Trophoblast cell (in vitro differentiated cells and primary cell): Measurements from ENCODE around the gene UQCRQ.

ENCODE experiments used
- DNase-seq, 2 donors: peaks; one replicate each; pipeline ENCODE4 v3.0.0-alpha.2; 2016
- H2AFZ ChIP-seq: 2 replicates; pipeline ENCODE4 v1.6.1; 2013; ENCODE audit warnings: low read length, moderate library complexity, mild to moderate bottlenecking; ENCODE audit not compliant: insufficient read depth, poor library complexity
- H2AK5ac ChIP-seq: 2 replicates; pipeline ENCODE4 v1.6.1; 2013; ENCODE audit warnings: mild to moderate bottlenecking, low read length
- H2BK120ac ChIP-seq: 2 replicates; pipeline ENCODE4 v1.6.1; 2013; ENCODE audit warnings: low read length, mild to moderate bottlenecking, moderate library complexity; ENCODE audit not compliant: insufficient read depth, poor library complexity
- H2BK12ac ChIP-seq: 2 replicates; pipeline ENCODE4 v1.6.1; 2013; ENCODE audit warnings: mild to moderate bottlenecking, low read length, moderate library complexity
- H2BK5ac ChIP-seq: 2 replicates; pipeline ENCODE4 v1.6.1; 2013; ENCODE audit warnings: low read length, low read depth, moderate library complexity, mild to moderate bottlenecking; ENCODE audit not compliant: poor library complexity
- H3K14ac ChIP-seq: 2 replicates; pipeline ENCODE4 v1.6.1; 2013; ENCODE audit warnings: mild to moderate bottlenecking, low read length
- H3K18ac ChIP-seq: 2 replicates; pipeline ENCODE4 v1.6.1; 2013; ENCODE audit warnings: mild to moderate bottlenecking, low read length
- H3K23ac ChIP-seq: 2 replicates; pipeline ENCODE4 v1.6.1; 2013; ENCODE audit warnings: low read length
- H3K27ac ChIP-seq: 2 replicates; pipeline ENCODE4 v1.5.1; 2013; ENCODE audit warnings: low read depth, mild to moderate bottlenecking, inconsistent platforms, low read length, moderate library complexity
- H3K27me3 ChIP-seq: 2 replicates; pipeline ENCODE4 v1.6.1; 2013; ENCODE audit warnings: inconsistent platforms, mild to moderate bottlenecking, low read length, moderate library complexity; ENCODE audit not compliant: insufficient read depth
- H3K36me3 ChIP-seq, 2 experiments: 1 replicate in 1 of 2; 2 replicates in 1 of 2; pipeline ENCODE4 v1.6.1; 2013; ENCODE audit warnings: low read length in 2 of 2, mild to moderate bottlenecking in 2 of 2, moderate library complexity in 1 of 2; ENCODE audit not compliant: insufficient read depth in 2 of 2, control insufficient read depth in 1 of 2
- H3K4ac ChIP-seq: 2 replicates; pipeline ENCODE4 v1.6.1; 2013; ENCODE audit warnings: low read depth, mild to moderate bottlenecking, low read length, moderate library complexity
- H3K4me1 ChIP-seq, 2 experiments: 1 replicate in 1 of 2; 2 replicates in 1 of 2; pipeline ENCODE4 v1.6.1; 2013; ENCODE audit warnings: low read length in 2 of 2, mild to moderate bottlenecking in 2 of 2, moderate library complexity in 1 of 2; ENCODE audit not compliant: insufficient read depth in 2 of 2, control insufficient read depth in 1 of 2
- H3K4me2 ChIP-seq: 2 replicates; pipeline ENCODE4 v1.6.1; 2013; ENCODE audit warnings: inconsistent platforms, mild to moderate bottlenecking, low read length, moderate library complexity
- H3K4me3 ChIP-seq: 2 replicates; pipeline ENCODE4 v1.5.1; 2013; ENCODE audit warnings: mild to moderate bottlenecking, low read depth, low read length, inconsistent platforms
- H3K79me1 ChIP-seq: one replicate; pipeline ENCODE4 v1.6.1; 2013; ENCODE audit warnings: low read length
- H3K79me2 ChIP-seq: 2 replicates; pipeline ENCODE4 v1.6.1; 2013; ENCODE audit warnings: low read length, mild to moderate bottlenecking; ENCODE audit not compliant: control insufficient read depth, insufficient read depth, poor library complexity
- H3K9ac ChIP-seq: 2 replicates; pipeline ENCODE4 v1.6.1; 2013; ENCODE audit warnings: mild to moderate bottlenecking, low read length
- H3K9me3 ChIP-seq: 2 replicates; pipeline ENCODE4 v1.6.1; 2013; ENCODE audit warnings: low read depth, mild to moderate bottlenecking, control low read depth, inconsistent platforms, low read length; ENCODE audit not compliant: insufficient read depth
- H4K12ac ChIP-seq: 2 replicates; pipeline ENCODE4 v1.6.1; 2013; ENCODE audit warnings: low read depth, mild to moderate bottlenecking, low read length, moderate library complexity
- H4K8ac ChIP-seq: 2 replicates; pipeline ENCODE4 v1.6.1; 2013; ENCODE audit warnings: low read depth, mild to moderate bottlenecking, low read length, moderate library complexity
- H4K91ac ChIP-seq: one replicate; pipeline ENCODE4 v1.6.1; 2013; ENCODE audit warnings: low read depth, mild to moderate bottlenecking, low read length, moderate library complexity
- WGBS: extraction: QIAGEN DNeasy Blood & Tissue Kit; methylation state at CpG from one replicate; pipeline ENCODE4 v1.1.7; 2013; ENCODE audit warnings: missing lambda C conversion rate; ENCODE audit not compliant: insufficient read length, insufficient coverage; ENCODE audit errors: extremely low coverage; 5-methylcytosine and 5-hydroxymethylcytosine counted together

UQCRQ gene

DNA sequence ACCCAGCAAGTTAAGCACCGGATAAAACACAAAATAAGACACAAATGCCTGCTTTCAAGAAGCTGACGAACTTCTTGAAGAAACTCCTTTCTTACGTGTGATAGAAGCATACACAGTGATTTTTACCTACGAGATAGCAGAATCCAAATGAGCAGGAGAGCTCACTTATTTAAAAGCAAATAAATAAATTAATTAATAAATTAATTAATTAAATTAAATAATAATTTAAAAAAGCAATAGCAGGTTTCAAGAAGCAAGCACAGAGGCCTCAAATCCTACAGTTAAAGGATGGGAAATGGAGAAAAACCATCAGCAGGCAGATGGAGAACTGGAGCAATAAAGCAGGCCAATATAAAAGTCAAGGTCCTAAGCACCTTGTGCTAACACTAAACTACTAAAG lies 24.4 kb downstream of the UQCRQ start:
- Histone ChIP-seq H4K12ac (no peak overlapping the region), H2BK120ac (no peak overlapping the region), H3K14ac (no peak overlapping the region), H3K9ac (no peak overlapping the region), H4K91ac (no peak overlapping the region), H2AFZ (no peak overlapping the region), H3K79me2 (no peaks in the 10 kb centered on the region), H2BK12ac (no peak overlapping the region), H3K27ac (no peak overlapping the region), H3K4me2 (no peak overlapping the region), H3K4me1 (no peaks in the 10 kb centered on the region), H3K23ac (no peak overlapping the region), H4K8ac (no peak overlapping the region), H2AK5ac (no peak overlapping the region), H3K9me3 (no peaks in the 10 kb centered on the region), H3K27me3 (no peaks in the 10 kb centered on the region), H3K4me3 (no peak overlapping the region), H3K4ac (no peak overlapping the region), H3K36me3 (peaks cover 19 to 38% of the 10 kb centered on the region in 2 experiments), H2BK5ac (no peak overlapping the region), H3K79me1 (no peaks in the 10 kb centered on the region), H3K18ac (no peak overlapping the region)
- no peak for DNase-seq
- no CpG with 5 or more reads among the region's 4 CpGs for WGBS

DNA sequence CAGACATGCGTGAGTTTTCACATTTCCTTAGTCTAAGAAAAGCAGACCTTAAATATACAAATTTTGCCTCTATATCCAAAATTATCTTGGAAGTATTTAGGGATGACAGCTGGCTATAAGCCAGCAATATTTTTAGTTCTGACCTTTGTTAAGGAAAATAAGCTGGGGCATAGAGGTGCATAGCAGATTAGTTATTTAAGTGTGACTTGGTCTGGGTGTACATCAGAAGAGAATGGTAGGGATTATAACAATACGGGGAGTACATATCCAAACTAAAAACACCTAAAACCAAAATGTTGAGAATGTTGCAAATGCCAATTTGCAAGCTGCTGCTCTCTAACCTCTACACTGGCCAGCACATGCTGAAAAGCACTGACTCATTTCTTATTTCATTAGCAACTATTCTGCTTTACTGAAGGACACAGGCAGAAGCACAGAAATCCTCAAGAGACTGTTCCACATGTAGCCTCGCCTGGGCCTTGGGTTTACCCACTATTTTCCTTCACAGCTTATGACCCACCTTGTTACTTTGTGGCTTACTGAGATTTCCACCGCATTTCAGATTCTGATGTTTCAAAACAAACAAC lies 29.4 kb downstream of the UQCRQ start:
- DNase-seq = no peak

DNA sequence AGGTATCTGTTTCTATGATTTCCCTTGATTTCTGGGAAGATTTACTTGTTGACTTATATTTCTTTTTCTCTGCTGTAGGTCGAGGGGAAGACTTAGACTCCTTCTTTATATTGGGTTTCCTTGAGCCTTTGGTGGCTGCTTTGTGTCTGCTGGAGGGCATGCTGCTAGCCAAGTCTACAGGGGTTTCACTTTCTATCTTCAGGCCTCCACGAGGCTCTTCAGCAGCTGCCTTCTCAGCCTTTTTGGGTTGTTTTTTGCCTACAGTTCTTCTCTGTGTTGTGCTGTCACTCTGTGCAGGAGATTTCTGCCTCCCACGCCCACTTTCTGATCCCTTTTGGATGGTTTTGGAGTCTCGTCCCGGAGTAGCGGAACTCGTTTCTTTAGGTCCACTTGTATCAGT lies 30.2 kb downstream of the UQCRQ start:
- no peak overlapping the region for H2AFZ ChIP-seq
- H4K12ac ChIP-seq = no peak overlapping the region
- no peak overlapping the region for H3K14ac ChIP-seq
- H3K4ac ChIP-seq = no peak overlapping the region
- WGBS = no CpG with 5 or more reads among the region's 7 CpGs
- no peak overlapping the region for H4K8ac ChIP-seq
- no peak overlapping the region for H3K27ac ChIP-seq
- no peaks in the 10 kb centered on the region for H3K27me3 ChIP-seq
- no peak for DNase-seq
- no peak overlapping the region for H4K91ac ChIP-seq
- no peak overlapping the region for H3K4me2 ChIP-seq
- H3K4me3 ChIP-seq = no peak overlapping the region
- H3K9me3 ChIP-seq = no peaks in the 10 kb centered on the region
- no peak overlapping the region for H3K23ac ChIP-seq
- no peak overlapping the region for H2BK12ac ChIP-seq
- H2AK5ac ChIP-seq = no peak overlapping the region
- H2BK5ac ChIP-seq = no peak overlapping the region
- no peaks in the 10 kb centered on the region for H3K4me1 ChIP-seq
- H3K18ac ChIP-seq = no peak overlapping the region
- no peaks in the 10 kb centered on the region for H3K79me1 ChIP-seq
- H2BK120ac ChIP-seq = no peak overlapping the region
- H3K36me3 ChIP-seq = peaks cover 29 to 41% of the 10 kb centered on the region in 2 experiments
- H3K79me2 ChIP-seq = no peaks in the 10 kb centered on the region
- no peak overlapping the region for H3K9ac ChIP-seq

More for the DNA sequence above, 29.4 kb downstream of the UQCRQ start:
- Histone ChIP-seq H3K18ac (no peak overlapping the region), H3K4me2 (no peak overlapping the region), H3K14ac (no peak overlapping the region), H3K36me3 (peaks cover 29 to 40% of the 10 kb centered on the region in 2 experiments), H2AFZ (no peak overlapping the region), H3K9ac (no peak overlapping the region), H3K79me2 (no peaks in the 10 kb centered on the region), H3K4me3 (no peak overlapping the region), H3K4me1 (no peaks in the 10 kb centered on the region), H3K27ac (no peak overlapping the region), H3K9me3 (no peaks in the 10 kb centered on the region), H3K23ac (no peak overlapping the region), H3K4ac (no peak overlapping the region), H3K27me3 (no peaks in the 10 kb centered on the region), H4K91ac (no peak overlapping the region), H3K79me1 (no peaks in the 10 kb centered on the region), H2AK5ac (no peak overlapping the region), H2BK120ac (no peak overlapping the region), H4K12ac (no peak overlapping the region), H2BK5ac (no peak overlapping the region), H2BK12ac (no peak overlapping the region), H4K8ac (no peak overlapping the region)
- WGBS = no CpG with 5 or more reads among the region's 4 CpGs

- no CpG with 5 or more reads among the region's 3 CpGs for WGBS
- no peak overlapping the region for H3K23ac ChIP-seq
Measured at GRCh38 chr5:132898094-132898493, 31.7 kb downstream of the UQCRQ start.

More at GRCh38 chr5:132898094-132898493, 31.7 kb downstream of the UQCRQ start:
- Histone ChIP-seq H3K9me3 (no peaks in the 10 kb centered on the region), H3K79me2 (no peaks in the 10 kb centered on the region), H2AFZ (no peak overlapping the region), H3K14ac (no peak overlapping the region), H4K91ac (no peak overlapping the region), H4K8ac (no peak overlapping the region), H2AK5ac (no peak overlapping the region), H3K4ac (no peak overlapping the region), H3K79me1 (no peaks in the 10 kb centered on the region), H3K27ac (no peak overlapping the region), H2BK5ac (no peak overlapping the region), H3K18ac (no peak overlapping the region), H3K4me3 (no peak overlapping the region), H4K12ac (no peak overlapping the region), H3K36me3 (peaks cover 31 to 38% of the 10 kb centered on the region in 2 experiments), H3K4me2 (no peak overlapping the region), H2BK120ac (no peak overlapping the region), H2BK12ac (no peak overlapping the region), H3K27me3 (no peaks in the 10 kb centered on the region), H3K9ac (no peak overlapping the region), H3K4me1 (no peaks in the 10 kb centered on the region)
- DNase-seq = no peak
